Left lobe of liver (tissue), 2 donors: ENCODE data around the gene CANT1. TPM values are rescaled to one million over a fixed set of nuclear protein-coding genes. Genes with fewer than 3 reads are reported as not detected.

Experiments used
- ATAC-seq: fragments of 200-7000 bp; cut with Tn5 transposase; one replicate; pipeline ENCODE4 v1.9.1; 2020; ENCODE audit warnings: mild to moderate bottlenecking, moderate library complexity
- DNase-seq: peaks from one replicate; pipeline ENCODE4 v3.0.0-alpha.2; 2020; ENCODE audit warnings: low spot score
- total RNA-seq: library from RNA; stranded (reverse); gene quantifications from one replicate; pipeline ENCODE4 v1.2.1, GENCODE V29; 2021
- donor health status: DM: no; HTN: no; CAD: no; lungs with moderate emphysema.
- donor health status: DM: no; HTN: yes; CAD: no.

CANT1 gene
- total RNA-seq, 1 donor from 2014 or later: 20.4 TPM

DNA sequence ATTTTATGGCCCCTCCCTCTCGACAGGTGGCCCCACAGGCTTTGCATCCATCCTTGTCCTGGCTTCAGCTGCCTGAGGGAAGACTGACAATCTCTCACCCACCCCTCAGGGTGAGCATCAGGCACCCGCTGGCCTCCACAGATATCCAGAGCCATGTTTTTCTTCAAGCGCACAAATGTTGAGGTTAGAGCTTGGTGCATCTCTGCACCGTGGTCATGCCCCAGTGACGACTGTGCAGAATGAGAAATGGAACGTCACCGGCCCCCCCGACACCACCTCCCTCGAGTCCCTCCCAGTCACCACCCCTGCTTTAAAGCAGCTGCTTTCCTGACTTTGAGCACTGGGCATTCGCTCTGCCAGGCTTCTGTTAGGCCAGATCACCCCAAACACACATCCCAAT is 64.6 kb downstream of the CANT1 start:
- ATAC-seq: no peak
- DNase-seq: no peak

- ATAC-seq (no peak), DNase-seq (no peak)
Measured at GRCh38 chr17:78944026-78944425, 65.5 kb downstream of the CANT1 start.

Other genes starting within 250 kb of the CANT1 start
- 32.1 TPM for gene CYTH1, start 227.5 kb downstream of the CANT1 start, total RNA-seq
- 21.8 TPM for gene USP36, start 168.9 kb downstream of the CANT1 start, total RNA-seq
- 0.33 TPM for gene CEP295NL, start 106.6 kb downstream of the CANT1 start, total RNA-seq
- gene TIMP2, start 84.4 kb downstream of the CANT1 start, total RNA-seq: 26.4 TPM
- 141 TPM for gene LGALS3BP, start 29.8 kb downstream of the CANT1 start, total RNA-seq
- gene C1QTNF1, start 14.4 kb upstream of the CANT1 start, total RNA-seq: 15.5 TPM
- gene ENGASE, start 65.1 kb upstream of the CANT1 start, total RNA-seq: 47.9 TPM